Subcutaneous adipose tissue (tissue), 4 donors: ENCODE measurements around the gene CAMSAP3. TPM values are rescaled to one million over a fixed set of nuclear protein-coding genes. Genes with fewer than 3 reads are reported as not detected.

Experiments
- CTCF ChIP-seq: fragments of 450-650 bp; IDR thresholded peaks from one replicate; pipeline ENCODE4 v1.5.1; 2016; ENCODE audit warnings: low read depth, mild to moderate bottlenecking, control low read depth, antibody characterized with exemption, moderate library complexity
- total RNA-seq, 4 donors: library from RNA; depleted of rRNA; stranded (reverse); fragments of >200 nt; gene quantifications; one replicate each; pipeline ENCODE4 v1.1.0, GENCODE V29; 2016

The CAMSAP3 gene
- total RNA-seq, 4 donors from 2014 or later, result not detected

GRCh38 chr19:7631577-7631976 is 35.9 kb downstream of the CAMSAP3 start:
- no peak for TF ChIP-seq CTCF

DNA sequence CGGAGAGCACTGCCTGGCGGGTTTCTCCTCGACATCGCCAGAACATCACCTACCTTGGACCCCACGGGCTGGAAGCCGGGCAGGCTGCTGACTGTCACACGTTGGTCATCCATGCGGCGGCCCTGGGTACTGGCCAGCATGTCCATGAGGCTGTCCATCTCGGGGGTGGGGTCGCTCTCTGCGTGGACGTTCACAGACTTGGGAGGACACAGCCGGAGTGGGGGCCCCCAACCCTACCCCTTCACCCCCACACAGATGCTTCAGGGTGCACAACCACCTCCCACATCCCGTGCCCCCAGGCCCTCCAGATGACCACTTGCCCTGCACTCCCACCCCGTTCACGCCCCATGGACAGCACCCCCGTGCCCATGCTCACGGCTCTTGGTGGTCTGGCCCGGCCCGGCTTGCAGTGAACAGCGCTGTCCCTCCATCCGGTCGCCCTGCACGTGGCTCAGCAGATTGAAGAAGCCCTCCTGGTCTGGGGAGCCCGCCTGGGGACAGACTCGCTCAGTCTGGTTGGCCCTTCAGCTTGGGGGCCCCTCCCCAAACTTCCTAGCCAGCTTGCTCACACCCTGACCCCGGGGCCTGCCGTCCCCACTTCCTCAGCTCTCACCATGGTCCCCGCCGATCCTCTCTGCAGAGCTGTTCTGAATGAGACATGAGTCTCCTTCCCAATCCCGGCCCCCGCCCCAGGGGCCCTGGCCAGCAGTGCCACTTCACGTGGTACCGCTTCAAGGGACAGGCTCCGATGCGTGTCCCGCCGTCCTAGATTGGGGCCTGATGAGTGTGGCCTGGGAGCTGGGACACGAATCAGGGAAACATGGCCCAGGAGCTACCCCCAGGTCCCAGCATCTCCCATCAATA is 36.9 kb downstream of the CAMSAP3 start:
- TF ChIP-seq CTCF, result no peak

DNA sequence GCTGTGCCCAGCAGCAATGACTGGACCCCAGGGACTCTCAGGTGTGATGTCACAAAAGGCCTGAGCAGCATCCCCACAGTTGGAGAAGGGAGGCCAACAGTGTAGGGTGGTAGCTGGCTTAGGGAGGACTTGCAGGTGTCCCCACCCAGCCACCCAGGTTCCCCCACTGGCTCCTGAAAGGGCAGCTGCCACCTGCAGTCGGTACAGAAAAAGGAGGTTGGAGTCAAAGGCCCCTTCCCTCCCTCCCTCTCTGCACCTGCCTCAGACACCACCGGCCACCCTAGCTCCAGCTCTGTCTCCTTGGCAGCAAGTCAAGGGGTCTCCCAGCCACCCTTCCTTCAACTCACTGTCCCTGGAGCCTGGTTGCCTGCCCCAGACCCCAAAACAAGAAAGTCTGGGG is 38.0 kb downstream of the CAMSAP3 start, which contains the start of gene PCP2:
Gene PCP2, minus strand, starts transcription at position 22 of the 400 bp plus-strand sequence. CDS start 262 bp downstream, outside the sequence.
- no peak for TF ChIP-seq CTCF

- TF ChIP-seq CTCF, result no peak
Observed at GRCh38 chr19:7635670-7636069, 40.0 kb downstream of the CAMSAP3 start.

- TF ChIP-seq CTCF, result no peak
Observed at GRCh38 chr19:7636317-7636690, 40.6 kb downstream of the CAMSAP3 start.

GRCh38 chr19:7636691-7637373 is 41.2 kb downstream of the CAMSAP3 start, which contains the start of gene STXBP2:
Gene STXBP2, plus strand, starts transcription at chr19:7637110. Its CDS starts 40 bp downstream, at chr19:7637150.
- TF ChIP-seq CTCF, result no peak
